GM21360 (cell line): ENCODE results near the gene ATP5F1C.

Experiments used
- ATAC-seq: cut with Tn5 transposase; IDR thresholded peaks from one replicate; pipeline ENCODE4 v1.9.1; 2021; ENCODE audit warnings: mild to moderate bottlenecking, moderate library complexity; ENCODE audit not compliant: unreplicated experiment

ATP5F1C gene

GRCh38 chr10:7836571-7836970 is 48.6 kb downstream of the ATP5F1C start:
- ATAC-seq, result no peak

GRCh38 chr10:7846591-7846990 is 58.6 kb downstream of the ATP5F1C start:
- no peak for ATAC-seq

- ATAC-seq, result no peak
Measured at GRCh38 chr10:7853226-7853842, 65.4 kb downstream of the ATP5F1C start.

GRCh38 chr10:7853890-7854289 is 65.9 kb downstream of the ATP5F1C start:
- no peak for ATAC-seq

- ATAC-seq, result no peak
Measured at GRCh38 chr10:7855205-7855604, 67.2 kb downstream of the ATP5F1C start.

GRCh38 chr10:7856678-7857077 is 68.7 kb downstream of the ATP5F1C start:
- ATAC-seq, result no peak

GRCh38 chr10:7857262-7857661 is 69.3 kb downstream of the ATP5F1C start:
- ATAC-seq, result no peak
